GM19099 (cell line): ENCODE measurements around the gene EEPD1.

Experiments
- POLR2A ChIP-seq: IDR thresholded peaks from 3 replicates; pipeline ENCODE4 v1.6.1; 2011; ENCODE audit warnings: low read depth; ENCODE audit not compliant: insufficient read length; ENCODE audit errors: extremely low read depth

Gene EEPD1

GRCh38 chr7:36266190-36266589 is 113.1 kb downstream of the EEPD1 start:
- no peak for TF ChIP-seq POLR2A

- no peak for TF ChIP-seq POLR2A
Observed at GRCh38 chr7:36266683-36267082, 113.6 kb downstream of the EEPD1 start.

GRCh38 chr7:36272211-36272566 is 119.1 kb downstream of the EEPD1 start:
- TF ChIP-seq POLR2A, result no peak

- TF ChIP-seq POLR2A, result no peak
Observed at GRCh38 chr7:36272567-36273269, 119.7 kb downstream of the EEPD1 start.

GRCh38 chr7:36273836-36274235 is 120.8 kb downstream of the EEPD1 start:
- no peak for TF ChIP-seq POLR2A

GRCh38 chr7:36275735-36276284 is 122.8 kb downstream of the EEPD1 start:
- TF ChIP-seq POLR2A, result no peak

- TF ChIP-seq POLR2A, result no peak
Observed at GRCh38 chr7:36276428-36277248, 123.6 kb downstream of the EEPD1 start.

GRCh38 chr7:36277249-36277542 is 124.1 kb downstream of the EEPD1 start:
- no peak for TF ChIP-seq POLR2A

- no peak for TF ChIP-seq POLR2A
Observed at GRCh38 chr7:36278069-36278619, 125.1 kb downstream of the EEPD1 start.

GRCh38 chr7:36278620-36279172 is 125.6 kb downstream of the EEPD1 start:
- TF ChIP-seq POLR2A, result no peak

GRCh38 chr7:36279200-36279925 is 126.3 kb downstream of the EEPD1 start:
- TF ChIP-seq POLR2A, result no peak

GRCh38 chr7:36279926-36280315 is 126.9 kb downstream of the EEPD1 start:
- TF ChIP-seq POLR2A, result no peak

GRCh38 chr7:36280840-36281812 is 128.1 kb downstream of the EEPD1 start:
- TF ChIP-seq POLR2A, result no peak

GRCh38 chr7:36281945-36282717 is 129.1 kb downstream of the EEPD1 start:
- no peak for TF ChIP-seq POLR2A

- no peak for TF ChIP-seq POLR2A
Observed at GRCh38 chr7:36283181-36283580, 130.1 kb downstream of the EEPD1 start.
